Progenitor cell of endocrine pancreas (in vitro differentiated cells): ENCODE data around the gene CNIH3. TPM values are rescaled to one million over a fixed set of nuclear protein-coding genes. Genes with fewer than 3 reads are reported as not detected.

ENCODE experiments used
- DNase-seq: peaks from one replicate; pipeline ENCODE4 v3.0.0; 2021; ENCODE audit warnings: low spot score; ENCODE audit not compliant: unreplicated experiment
- H3K27ac Mint-ChIP-seq: 2 replicates; pipeline ENCODE4 v1.8.0; 2021; ENCODE audit warnings: mild to moderate bottlenecking, moderate library complexity, mixed read lengths
- H3K27me3 Mint-ChIP-seq: 2 replicates; pipeline ENCODE4 v1.8.0; 2021; ENCODE audit warnings: mixed read lengths
- H3K36me3 Mint-ChIP-seq: 2 replicates; pipeline ENCODE4 v1.8.0; 2022; ENCODE audit warnings: mixed read lengths; ENCODE audit not compliant: insufficient read depth
- H3K4me1 Mint-ChIP-seq: 2 replicates; pipeline ENCODE4 v1.8.0; 2021; ENCODE audit warnings: low read depth, mixed read lengths
- H3K4me3 Mint-ChIP-seq: 2 replicates; pipeline ENCODE4 v1.8.0; 2021; ENCODE audit warnings: low read depth, mild to moderate bottlenecking, moderate library complexity, mixed read lengths
- H3K9me3 Mint-ChIP-seq: 2 replicates; pipeline ENCODE4 v1.8.0; 2021; ENCODE audit warnings: low read depth, mixed read lengths
- CTCF ChIP-seq: fragments of 200-600 bp; sonication (generic); IDR thresholded peaks from one replicate; pipeline ENCODE4 v1.5.0; 2021; ENCODE audit warnings: antibody characterized with exemption, mild to moderate bottlenecking; ENCODE audit not compliant: unreplicated experiment
- total RNA-seq: library from RNA; stranded (reverse); gene quantifications from 2 replicates; pipeline ENCODE4 v1.2.1, GENCODE V29; 2021

CNIH3 gene
- total RNA-seq, 1 donor from 2014 or later, result 3.2 TPM

- no peak for DNase-seq
- H3K4me3 Mint-ChIP-seq, result no peak overlapping the region
- H3K27ac Mint-ChIP-seq, result no peak overlapping the region
- no peaks in the 10 kb centered on the region for H3K9me3 Mint-ChIP-seq
- no peaks in the 10 kb centered on the region for H3K27me3 Mint-ChIP-seq
- H3K36me3 Mint-ChIP-seq, result no peaks in the 10 kb centered on the region
- H3K4me1 Mint-ChIP-seq, result no peaks in the 10 kb centered on the region
- TF ChIP-seq CTCF, result no peak
Observed at GRCh38 chr1:224650290-224650689, 34.2 kb downstream of the CNIH3 start.

GRCh38 chr1:224651188-224651587 is 35.1 kb downstream of the CNIH3 start:
- no peak for DNase-seq
- H3K36me3 Mint-ChIP-seq, result no peaks in the 10 kb centered on the region
- H3K4me1 Mint-ChIP-seq, result no peaks in the 10 kb centered on the region
- no peak overlapping the region for H3K27ac Mint-ChIP-seq
- H3K9me3 Mint-ChIP-seq, result no peaks in the 10 kb centered on the region
- no peak for TF ChIP-seq CTCF
- no peak overlapping the region for H3K4me3 Mint-ChIP-seq
- no peaks in the 10 kb centered on the region for H3K27me3 Mint-ChIP-seq

- no peak overlapping the region for H3K4me3 Mint-ChIP-seq
- no peaks in the 10 kb centered on the region for H3K36me3 Mint-ChIP-seq
- no peak overlapping the region for H3K27ac Mint-ChIP-seq
- no peaks in the 10 kb centered on the region for H3K4me1 Mint-ChIP-seq
- no peak for DNase-seq
- H3K27me3 Mint-ChIP-seq, result peaks cover 4% of the 10 kb centered on the region
- H3K9me3 Mint-ChIP-seq, result no peaks in the 10 kb centered on the region
- no peak for TF ChIP-seq CTCF
Observed at GRCh38 chr1:224656392-224656791, 40.3 kb downstream of the CNIH3 start.

- Mint-ChIP-seq H3K9me3 (no peaks in the 10 kb centered on the region), H3K27ac (no peak overlapping the region), H3K4me3 (no peak overlapping the region), H3K4me1 (no peaks in the 10 kb centered on the region), H3K27me3 (peaks cover 4% of the 10 kb centered on the region), H3K36me3 (no peaks in the 10 kb centered on the region)
- TF ChIP-seq CTCF, result no peak
- no peak for DNase-seq
Observed at GRCh38 chr1:224660074-224660473, 44.0 kb downstream of the CNIH3 start.

GRCh38 chr1:224662870-224663269 is 46.8 kb downstream of the CNIH3 start:
- H3K36me3 Mint-ChIP-seq, result no peaks in the 10 kb centered on the region
- no peak for TF ChIP-seq CTCF
- no peak overlapping the region for H3K4me3 Mint-ChIP-seq
- no peaks in the 10 kb centered on the region for H3K9me3 Mint-ChIP-seq
- H3K27me3 Mint-ChIP-seq, result peaks cover 4% of the 10 kb centered on the region
- no peak for DNase-seq
- no peaks in the 10 kb centered on the region for H3K4me1 Mint-ChIP-seq
- no peak overlapping the region for H3K27ac Mint-ChIP-seq
